Fibroblast of skin of right biceps (primary cell): ENCODE results near the gene RBMS3.

ENCODE experiments used
- DNase-seq: peaks from one replicate; pipeline ENCODE4 v3.0.0-alpha.2; 2013

The RBMS3 gene

DNA sequence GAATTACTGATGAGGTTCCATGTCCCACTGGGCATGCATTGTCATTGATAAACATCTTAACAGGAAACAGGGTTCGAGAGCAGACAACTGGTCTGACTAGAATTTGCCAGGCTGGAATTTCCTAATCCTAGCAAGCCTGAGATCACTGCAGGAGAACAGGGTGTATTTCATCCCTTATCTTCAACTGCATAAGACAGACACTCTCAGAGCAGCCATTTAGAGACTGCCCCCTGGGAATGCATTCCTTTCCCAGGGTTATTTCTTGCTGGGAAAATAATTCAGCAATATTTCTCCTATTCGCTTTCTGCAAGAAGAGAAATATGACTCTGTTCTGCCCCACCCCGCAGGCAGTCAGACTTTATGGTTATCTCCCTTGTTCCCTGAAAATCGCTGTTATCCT is 113.1 kb downstream of the RBMS3 start:
- peak; percentile 38 for DNase-seq

DNA sequence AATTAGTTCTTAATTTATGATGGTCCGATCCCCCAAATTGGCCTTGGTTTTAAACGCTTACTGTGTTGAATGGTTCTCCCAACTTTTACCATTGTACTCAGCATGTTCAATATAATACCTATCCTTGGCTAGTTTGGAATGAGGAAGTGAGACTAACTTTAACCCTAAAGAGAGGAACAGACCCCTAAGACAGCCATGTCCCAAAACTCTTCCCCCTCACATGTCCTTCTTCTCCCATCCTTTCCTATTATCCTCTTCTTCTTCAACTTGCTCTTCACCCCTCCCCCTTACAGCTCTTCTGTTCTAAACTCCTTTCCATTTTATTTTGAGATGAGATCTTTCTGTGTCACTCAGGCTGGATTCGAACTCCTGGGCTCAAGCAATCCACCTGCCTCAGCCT is 116.5 kb downstream of the RBMS3 start:
- DNase-seq, result no peak

DNA sequence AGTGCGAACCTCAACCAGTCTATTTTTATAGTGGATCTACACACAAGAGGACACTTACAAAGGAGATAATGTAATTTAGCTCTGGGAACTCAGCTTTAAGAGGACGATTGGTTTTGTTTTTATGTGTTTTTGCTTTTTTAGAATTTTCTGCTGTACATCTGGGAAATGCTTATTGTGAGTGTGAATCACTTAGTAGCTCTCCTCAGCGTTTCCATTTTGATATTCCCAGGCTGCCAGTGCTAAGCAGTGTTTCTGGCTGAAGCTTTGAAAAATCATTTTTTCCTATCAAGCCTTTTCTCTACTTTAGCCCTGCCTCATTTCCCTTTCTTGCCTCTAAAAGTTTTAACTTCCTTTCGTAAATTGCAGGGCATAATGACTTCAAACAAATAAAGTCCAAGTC is 117.9 kb downstream of the RBMS3 start:
- no peak for DNase-seq

DNA sequence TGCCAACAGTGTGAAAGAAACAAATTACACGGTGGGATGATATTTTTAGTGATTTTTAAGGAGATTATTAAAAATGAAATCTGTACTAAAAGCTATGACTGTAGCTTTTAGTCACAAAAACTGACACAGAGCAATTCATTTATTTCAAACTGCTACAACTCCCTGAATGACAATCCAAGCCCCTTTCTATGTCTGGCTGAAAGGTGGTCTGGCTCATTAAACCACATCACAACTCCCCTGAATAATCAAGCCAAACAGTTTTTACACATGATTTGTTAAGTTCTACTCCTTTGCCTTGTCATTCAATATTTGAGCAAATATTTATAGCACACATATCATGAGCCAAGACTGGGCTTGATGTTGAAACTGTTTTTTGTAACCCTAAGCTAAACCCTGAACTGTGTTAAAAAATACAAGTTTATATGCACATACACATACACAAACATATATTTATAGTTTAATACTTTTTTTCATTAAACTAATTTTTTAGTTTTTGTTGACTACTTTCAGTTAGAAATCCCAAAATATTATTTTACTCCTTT is 125.5 kb downstream of the RBMS3 start:
- no peak for DNase-seq

DNA sequence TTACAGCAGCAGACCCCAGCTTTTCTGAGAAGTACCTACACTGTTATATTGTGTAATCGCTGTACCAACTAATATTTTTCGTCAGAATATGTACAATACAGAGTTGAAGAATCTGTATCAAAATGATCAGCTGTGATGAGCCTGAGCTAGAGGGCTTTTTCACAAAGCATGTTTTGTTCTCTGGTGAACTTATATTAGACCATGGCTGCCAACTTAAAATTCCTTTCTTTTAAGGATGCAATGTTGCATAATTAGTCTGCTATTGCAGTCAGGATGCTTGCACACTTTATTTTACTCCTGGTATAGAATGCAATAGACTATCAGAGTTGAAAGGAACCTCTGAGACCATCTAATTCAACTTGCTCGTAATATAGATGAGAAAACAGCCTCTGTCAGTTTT is 127.8 kb downstream of the RBMS3 start:
- peak; percentile 34 for DNase-seq

DNA sequence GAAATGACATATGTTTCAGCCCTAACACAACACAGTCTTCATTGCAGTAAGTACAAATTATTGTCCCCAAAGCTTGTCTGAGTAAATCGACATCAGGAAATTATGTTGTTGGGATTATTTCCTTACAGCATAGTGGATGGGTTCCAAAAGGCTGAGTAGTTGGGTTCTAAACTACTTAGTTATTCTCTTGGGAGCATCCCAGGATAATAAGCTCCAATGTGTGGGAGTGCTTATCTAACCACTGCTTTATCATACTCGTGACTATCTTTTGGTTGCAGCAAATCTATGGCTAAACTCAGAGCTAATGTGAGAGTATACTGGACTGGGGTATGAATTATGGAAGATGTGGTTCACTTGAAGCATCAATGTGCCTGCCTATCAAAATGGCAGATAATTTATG is 128.5 kb downstream of the RBMS3 start:
- peak; percentile 71 for DNase-seq

DNA sequence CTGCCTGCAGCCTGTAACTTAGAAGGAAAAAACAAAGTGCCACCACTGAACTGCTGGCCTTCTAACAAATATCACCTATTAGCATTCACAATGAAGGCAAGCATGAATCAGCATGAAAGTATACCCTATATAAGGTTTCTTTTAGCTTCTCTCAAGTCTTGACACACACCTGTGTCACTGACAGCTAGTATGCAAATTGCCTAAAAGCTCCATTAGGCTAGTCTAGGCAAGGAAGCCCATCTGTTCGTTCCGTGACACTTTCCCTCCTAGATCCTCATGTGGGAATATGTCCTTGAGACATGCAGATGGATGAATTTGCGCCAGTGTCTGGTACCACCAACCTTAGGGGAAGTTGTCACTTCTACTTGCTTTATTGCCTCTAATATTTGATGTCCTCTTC is 129.3 kb downstream of the RBMS3 start:
- DNase-seq, result no peak

DNA sequence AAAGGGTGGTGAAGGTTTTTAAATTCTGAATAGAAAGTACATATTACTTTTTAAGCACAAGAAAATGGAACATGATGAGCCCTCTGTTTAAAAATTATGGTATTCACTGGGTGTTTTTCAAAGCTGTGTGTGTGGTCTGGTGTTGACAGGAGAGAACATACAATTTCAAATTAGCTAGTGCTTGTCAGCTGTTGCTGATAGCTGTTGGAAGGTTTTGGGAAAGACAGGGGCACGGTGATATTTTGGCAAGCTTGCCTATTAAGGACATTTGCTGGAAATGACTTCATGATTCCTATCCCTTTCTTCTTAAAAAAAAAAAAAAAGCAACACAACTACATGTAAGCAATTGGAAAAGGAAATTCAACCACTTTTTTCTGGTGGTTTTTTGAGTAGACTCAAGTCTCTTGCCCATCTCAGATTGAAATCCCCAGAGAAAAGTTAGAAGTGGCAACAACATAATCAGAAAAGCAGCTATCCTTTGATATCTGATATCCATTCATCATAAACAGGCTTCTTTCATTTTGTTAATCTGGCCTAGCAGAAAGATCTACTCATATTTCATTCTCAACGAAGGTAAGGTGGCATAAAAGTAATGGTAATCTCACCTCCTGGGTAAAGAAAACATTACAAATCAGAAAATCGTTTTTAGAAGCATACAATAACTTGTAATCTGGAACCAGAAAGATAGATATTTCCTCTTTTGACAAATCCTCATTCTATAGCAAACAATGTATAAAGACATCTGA is 130.0 kb downstream of the RBMS3 start:
- peak; percentile 47 for DNase-seq

DNA sequence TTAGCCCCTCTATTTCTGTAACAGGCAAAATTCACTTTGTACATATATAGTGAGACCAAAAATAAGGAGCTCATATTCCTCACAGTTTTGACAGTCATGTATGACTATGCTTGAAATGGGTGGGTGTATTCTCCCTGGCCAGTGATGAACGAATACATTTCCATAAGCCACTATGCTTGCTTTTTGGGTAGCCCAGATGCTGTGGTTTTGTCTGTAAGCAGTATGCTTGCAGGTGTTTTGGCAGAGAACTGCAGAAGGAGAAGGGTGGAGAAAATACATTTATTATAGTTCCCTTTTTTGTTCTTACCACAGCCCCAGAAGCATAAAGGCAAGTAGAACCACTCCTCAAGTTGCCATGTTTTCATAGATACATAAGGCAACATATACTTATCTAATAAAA is 131.2 kb downstream of the RBMS3 start:
- no peak for DNase-seq

DNA sequence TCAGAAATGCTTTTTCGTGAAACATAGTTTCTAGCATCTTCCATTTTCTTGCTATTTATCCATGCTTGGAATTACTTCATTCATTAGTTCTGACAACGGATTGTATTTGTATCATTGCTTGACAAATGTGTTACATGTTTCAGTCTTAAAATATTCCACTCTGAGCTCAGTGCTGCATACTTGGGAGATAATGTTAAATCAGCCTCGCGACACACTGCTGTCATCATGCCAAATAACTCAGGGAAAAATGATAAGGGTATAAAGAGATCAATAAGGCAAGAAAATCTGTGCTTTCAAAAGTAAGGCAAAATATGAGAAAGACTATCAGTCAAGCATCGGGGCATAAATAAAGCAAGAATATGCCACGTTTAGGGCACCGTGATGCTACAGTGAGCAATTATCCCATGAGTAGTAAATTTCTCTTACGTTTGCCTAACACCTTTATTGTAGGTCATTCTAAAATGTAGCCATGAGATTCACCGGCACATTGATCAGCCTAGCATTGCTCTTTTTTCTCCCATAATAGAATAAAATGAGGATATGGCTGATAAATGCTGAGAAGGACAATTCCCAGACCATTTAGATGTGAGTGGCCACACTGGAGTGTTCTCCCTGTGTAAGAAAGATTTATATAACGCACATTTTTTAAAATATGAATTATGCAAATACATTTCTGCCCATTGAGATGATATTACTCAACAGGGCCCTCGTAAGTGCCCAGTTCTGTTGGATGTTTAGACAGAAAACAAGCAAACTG is 133.8 kb downstream of the RBMS3 start:
- no peak for DNase-seq

DNA sequence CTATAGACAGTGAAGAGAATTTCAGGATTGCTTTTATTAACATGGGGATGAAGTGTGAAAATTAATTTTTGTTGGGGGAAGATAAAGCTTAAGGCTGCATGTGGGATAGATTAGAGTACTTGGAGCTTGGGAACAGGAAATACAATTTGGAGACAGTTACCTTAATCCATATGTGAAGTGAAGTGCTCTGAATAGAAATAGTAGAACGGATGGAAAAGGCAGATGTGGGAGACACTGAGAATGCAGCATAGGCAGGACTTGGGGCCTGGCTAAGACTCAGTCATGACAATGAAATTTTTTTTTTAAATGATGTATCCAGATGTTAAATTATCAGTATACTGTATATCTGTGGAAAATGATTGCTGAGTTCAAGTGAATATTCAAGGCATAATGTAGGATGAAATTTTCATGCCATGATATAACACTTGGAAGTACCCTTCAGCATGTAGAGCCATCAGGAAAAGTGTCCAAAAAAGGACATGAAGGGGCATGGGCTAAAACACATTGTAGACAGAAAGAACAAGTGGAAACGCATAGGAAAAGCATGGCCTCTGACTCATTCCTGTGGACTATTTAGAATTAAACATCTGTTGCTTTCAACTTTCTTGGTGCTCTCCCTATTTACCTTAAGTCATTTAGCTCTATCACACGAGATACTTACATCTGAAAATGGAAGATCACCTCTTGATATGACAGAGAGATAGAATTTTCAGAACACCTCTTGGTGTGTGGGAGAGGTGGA is 134.8 kb downstream of the RBMS3 start:
- no peak for DNase-seq

DNA sequence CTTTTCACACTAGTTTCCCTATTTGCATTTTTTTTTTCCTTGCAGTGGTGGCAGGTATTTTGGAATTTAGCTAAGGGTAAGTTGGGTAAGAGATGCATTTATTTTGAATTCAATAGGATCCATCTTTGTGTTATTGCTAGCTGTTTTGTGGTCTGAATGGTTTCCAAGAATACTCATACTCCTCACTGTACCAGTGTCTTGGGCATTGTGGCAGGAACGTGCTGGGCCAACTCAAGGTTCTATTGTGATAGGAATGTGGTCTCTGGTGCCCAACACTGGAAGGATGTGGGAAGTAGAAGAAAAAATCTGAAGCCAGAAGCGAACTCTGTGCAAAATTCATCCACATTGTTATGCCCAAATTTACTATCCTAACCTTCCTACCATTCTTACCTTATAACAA is 135.6 kb downstream of the RBMS3 start:
- DNase-seq, result no peak

DNA sequence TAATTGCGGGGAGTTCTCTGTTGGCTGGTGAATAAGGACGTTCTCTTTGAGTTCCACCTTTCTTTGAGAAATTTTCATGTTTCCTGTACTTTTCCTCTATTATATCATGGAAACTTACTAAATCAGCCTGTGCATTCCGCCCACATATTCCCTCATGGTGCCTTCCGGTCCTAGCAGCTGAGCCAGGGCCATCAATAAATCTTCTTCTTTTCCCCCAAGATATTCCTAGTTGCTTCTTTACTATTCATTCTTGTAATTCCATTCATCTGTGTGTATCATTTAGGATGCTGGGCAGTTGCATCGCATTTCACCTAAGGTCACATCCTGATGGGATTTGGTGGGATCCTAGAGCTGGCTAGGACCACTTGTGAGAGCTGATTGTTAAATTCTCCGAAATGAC is 139.2 kb downstream of the RBMS3 start:
- DNase-seq, result peak; percentile 71

DNA sequence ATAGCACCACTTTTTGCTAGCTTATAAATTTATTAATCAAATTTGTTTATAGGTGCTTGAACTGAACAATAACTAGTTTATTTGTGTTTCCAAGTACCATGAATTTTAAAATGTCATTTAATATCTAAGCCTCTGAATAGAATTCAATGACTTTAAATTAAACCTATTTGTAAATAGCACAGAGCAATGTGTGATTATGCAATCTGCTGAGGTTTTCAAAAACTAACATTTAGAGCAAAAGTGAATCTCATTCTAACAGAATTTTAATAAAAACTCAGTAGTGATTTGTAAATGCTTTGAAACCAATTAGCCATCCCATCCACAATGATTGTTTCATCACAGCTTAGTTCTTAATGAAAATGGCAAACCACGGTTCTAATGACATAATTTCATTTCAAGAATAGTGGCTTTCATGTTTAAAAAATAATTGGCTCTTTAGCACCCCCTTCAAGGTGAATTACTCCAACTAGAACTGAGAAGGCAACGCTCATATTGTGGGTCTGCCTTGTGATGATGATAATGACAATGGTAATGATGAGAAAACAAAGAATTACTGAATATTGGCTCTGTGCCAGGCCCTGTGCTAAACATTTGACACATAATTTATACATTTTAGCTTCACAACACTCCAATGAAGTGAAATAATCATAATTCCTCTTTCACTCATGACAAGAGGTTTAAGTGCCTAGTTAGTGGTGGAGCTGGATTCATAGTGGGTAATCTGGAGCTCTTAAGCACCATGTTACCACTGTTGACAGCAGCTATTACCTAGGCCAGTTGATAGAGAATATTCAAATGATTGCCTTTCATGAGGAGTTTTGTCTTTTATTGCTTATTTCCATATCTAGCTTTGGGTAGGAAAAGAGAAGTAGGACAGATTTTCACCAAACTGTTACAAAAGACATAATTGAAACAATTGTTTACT is 145.7 kb downstream of the RBMS3 start:
- no peak for DNase-seq

DNA sequence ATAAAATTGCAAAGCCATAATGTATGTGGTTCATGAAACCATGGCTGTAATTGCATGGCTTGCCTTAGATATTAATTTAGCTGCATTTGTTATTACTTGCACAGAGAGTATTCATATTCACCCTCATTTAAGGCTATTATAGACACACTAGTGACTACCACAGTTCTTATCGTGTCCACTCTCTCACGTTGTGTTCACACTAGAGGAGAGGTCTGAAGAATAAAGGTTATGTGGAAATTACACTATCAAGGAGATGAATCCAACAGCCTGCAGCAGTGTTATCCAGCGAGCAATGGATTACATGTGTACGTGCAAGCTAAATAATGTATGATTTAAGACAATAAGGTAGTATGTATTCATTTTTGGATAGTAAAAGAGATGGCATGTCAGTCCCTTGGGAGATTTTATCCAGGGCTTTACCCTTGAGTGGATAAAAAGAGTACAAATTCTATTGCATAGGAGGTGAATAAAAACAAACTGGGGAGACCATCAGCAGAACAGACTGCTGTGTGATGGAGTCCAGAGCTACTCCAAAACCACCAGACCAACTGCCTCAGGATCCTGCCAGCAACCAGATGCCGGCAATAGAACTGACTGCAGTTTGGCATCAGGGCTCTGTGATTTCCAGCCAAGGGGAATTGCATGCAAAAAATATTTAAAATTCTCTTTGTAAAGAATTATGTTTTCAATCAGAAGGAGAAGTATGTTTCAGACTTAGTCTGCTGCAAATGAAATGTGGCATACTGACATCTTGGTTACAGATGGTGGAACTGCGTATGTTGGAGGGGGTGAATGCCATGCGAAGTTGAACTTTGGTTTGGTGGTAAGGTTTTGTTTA is 146.6 kb downstream of the RBMS3 start:
- peak; percentile 53 for DNase-seq

DNA sequence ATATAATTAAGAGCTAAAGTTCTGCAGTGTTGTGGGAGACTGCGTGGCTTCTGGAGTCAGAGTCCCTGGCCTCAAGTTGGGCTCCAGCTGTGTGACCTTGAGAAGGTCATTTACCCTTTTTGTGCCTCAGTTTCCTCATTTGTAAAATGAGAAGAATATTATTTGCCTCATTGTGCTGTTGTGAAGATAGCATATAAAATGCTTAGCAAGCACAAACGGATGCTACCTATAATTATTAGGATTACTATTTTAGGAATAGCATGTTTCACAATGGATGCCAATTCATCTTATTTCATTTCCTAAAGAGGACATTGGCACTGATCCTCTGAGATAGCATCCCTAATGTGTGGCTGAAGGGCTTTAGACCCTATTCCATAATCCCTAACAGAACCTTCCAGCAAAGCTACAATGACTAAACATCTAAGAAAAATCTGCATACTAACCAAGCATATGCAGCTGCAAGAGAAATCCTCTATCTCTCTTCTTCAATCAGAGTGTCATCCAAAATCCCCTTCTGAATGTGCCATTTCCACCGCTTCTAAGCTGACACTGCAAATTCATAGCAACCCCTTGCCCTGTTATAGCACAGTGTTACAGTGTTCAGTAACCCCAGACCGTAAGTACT is 148.3 kb downstream of the RBMS3 start:
- no peak for DNase-seq

DNA sequence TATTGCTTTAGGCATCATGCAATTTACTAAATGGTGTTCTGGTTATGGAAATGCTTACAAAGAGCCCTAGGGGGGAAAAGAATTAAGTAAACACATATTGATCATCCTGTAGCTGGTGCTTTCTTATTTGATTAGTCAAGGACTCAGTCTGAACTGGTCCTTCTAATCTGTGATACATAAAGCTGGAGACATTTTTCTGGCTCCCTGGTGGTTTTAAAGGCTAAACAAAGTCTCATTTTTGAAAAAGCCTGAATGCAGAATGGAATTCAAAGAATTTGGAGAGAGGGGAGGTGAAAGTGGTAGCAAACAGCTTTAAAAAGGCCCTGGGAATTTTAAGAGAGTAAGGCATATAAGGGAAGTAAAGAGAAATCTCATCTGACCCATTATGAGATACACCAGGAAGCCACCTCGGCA is 149.7 kb downstream of the RBMS3 start:
- peak; percentile 90 for DNase-seq

DNA sequence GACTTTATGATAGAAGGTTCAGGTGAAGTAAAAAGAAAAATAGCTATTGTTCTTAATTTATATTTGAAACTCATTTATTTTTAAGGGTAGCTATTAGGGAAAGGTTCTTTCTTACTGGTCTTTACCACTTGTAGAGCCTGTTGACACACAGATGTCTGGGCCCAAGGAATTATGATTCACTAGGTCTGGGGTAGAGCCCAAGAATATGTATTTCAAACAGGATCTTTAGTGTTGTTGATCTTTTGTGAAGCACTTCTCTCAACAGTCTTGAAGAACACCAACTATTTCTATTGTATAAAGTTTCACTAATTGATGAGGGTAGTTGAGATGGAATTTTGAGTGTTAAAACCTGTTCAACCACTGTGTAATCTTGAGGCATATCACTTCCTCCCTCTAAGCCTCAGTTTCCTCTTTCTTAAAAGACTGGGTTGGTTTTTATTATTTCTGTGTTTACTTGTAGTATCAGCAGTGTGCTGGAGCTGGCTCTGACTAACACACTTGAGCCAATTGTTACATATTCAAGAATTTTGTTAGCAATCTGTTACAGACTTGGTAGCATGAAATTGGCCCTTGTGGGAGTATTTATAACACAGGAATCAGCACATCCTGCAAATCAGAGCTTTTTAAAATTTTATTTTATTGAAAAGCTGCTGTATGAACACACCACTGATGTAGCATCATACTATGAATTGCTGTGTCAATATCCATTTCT is 155.9 kb downstream of the RBMS3 start:
- DNase-seq, result no peak

DNA sequence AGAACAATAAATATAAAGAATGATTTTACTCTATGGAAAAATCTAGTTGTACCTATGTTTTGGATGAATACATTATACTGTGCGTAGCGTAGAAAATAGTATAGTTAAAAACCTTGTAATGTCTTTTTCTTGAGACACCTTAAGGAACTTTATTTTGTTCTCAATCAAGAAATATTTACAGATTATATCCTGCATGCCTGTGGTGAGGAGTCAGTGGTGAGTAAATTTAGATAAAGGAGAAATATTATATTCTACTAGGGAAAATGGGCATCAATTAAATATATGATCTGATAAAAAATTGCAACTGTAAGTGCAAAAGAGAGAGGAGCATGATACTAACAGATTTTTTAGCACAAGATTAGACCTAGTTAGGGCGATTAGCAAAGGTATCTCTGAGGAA is 157.7 kb downstream of the RBMS3 start:
- DNase-seq, result no peak
